T1000 (cell line): ENCODE data around the gene CRYBB2.
"Not testable (repeated sequence)": the region's sequence is repeated elsewhere in the genome, so short reads cannot be mapped to it uniquely, and the experiment has no call there.

Experiments used
- DNase-seq: peaks from one replicate; lab custom pipeline; 2025; ENCODE audit warnings: mixed read lengths; lab: John Stamatoyannopoulos, UW

CRYBB2 gene

DNA sequence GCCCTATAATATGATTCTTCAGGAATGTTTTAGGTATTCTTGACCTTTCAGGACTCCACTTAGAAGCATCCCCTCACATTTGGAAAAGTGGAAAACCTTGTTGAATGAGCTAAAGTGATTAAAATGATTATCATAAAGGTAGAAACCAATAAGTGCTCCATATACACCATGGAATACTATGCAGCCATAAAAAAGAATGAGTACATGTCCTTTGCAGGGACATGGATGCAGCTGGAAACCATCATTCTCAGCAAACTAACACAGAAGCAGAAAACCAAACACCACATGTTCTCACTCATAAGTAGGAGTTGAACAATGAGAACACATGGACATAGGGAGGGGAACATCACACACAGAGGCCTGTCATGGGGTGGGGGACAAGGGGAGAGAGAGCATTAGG is 14.3 kb downstream of the CRYBB2 start:
- not testable (repeated sequence) for DNase-seq

DNA sequence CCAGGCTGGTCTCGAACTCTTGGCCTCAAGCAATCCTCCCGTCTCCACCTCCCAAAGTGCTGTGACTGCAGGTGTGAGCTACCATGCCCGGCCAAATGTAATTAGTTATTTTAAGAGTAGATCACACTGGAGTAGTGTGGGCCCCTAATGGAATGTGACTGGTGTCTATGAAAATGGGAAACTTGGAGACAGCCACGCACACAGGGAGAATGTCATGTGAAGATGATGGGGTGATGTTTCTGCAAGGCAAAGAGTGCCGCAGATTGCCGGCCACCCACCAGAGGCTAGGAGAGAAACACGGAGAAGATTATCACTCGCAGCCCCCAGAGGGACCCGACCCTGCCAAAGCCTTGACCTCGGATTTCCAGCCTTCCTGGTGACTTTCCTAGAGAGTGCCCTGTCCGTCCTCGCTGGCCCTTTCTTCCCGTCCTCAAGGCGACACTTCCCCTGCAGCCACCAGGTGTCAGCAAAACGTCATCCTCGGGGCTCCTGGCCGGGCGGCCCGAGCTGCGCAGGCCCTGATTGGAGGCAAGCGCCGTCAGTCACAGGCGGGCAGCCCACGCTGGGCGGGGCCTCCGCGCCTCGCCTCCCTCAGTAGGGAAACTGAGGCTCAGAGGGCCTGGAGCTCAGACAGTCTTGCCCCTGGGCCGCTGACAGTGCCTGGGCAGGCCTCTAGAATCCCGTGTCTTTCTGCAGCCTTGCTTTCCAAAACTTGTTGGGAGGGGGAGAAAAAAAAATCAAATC is 16.3 kb downstream of the CRYBB2 start:
- peak; percentile 21 for DNase-seq

DNA sequence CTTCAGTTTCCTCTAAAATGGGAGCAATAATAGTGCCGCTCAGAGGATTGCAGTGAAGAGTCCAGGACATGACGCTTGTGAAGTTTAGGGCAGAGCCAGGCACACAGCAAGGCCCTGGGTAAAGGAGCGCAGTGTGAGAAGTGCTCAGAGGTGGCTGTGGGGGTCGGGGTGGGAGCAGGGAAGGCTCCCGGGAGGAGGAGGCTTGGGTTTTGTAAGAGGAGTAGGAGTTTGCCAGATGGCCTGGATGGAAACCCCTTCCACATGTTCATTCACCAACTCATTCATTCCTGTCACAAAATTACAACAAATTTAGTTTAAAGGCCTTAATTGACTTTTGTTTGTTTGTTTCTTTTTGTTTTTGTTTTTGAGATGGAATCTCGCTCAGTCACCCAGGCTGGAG is 17.0 kb downstream of the CRYBB2 start:
- no peak for DNase-seq

- no peak for DNase-seq
Observed at GRCh38 chr22:25237503-25237902, 18.1 kb downstream of the CRYBB2 start.

- DNase-seq, result not testable (repeated sequence)
Observed at GRCh38 chr22:25238058-25238457, 18.6 kb downstream of the CRYBB2 start.

DNA sequence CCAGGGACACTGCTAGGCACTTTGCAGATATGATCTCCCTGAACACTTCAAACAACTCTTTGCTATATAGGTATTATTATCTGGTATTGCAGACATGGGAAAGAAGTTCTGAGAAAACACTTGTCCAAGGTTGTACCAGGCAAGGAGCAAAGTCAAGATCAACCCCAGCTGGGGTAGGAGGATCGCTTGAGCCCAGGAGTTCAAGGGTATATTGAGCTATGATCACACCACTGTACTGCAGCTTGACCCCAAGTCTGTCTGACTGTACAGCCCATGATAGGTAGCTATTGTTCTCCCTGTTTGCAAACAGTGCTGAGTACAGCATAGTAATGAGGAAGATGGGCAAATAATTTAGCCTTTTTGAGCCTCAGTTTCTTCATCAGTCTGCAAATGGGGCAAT is 35.7 kb downstream of the CRYBB2 start:
- DNase-seq, result not testable (repeated sequence)

- DNase-seq, result not testable (repeated sequence)
Observed at GRCh38 chr22:25267567-25267966, 48.1 kb downstream of the CRYBB2 start.

GRCh38 chr22:25268902-25269301 is 49.5 kb downstream of the CRYBB2 start:
- DNase-seq, result not testable (repeated sequence)

DNA sequence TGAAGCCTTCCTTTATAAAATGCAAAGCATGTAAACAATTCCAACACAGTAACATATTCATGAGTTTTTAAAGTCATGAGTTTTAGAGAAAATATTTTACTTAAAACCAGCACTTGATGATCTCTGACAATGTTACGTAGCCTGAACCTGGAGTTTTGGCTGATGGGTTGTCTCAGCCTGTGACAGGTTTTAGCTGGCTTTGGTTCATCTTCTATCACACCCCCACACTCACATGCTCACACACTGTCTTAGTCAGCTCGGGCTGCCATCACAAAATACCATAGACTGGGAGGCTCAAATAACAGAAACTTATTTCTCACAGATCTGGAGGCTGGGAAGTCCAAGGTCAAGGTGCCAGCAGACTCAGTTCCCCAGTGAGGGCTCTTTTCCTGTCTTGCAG is 50.6 kb downstream of the CRYBB2 start:
- DNase-seq, result not testable (repeated sequence)

GRCh38 chr22:25273231-25273630 is 53.8 kb downstream of the CRYBB2 start:
- not testable (repeated sequence) for DNase-seq

DNA sequence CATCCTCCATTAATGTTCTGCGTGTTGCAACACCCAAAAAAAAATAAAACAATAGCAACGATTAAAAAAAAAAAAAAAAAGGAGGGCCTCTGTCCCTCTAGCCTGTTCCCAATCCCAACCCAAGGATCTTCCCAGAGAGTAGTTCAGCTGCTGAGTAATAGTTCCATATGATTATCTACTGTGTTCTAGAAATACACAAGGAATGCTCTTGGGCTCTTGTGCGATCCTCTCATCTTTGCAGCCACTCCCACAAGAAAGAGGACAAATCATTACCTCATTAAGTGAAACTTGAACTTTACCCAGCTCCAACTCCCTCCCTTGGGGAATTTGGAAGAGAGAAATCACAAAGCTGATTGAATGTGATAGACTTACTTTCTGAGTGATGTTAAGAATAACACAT is 54.5 kb downstream of the CRYBB2 start:
- not testable (repeated sequence) for DNase-seq

- not testable (repeated sequence) for DNase-seq
Observed at GRCh38 chr22:25280118-25280517, 60.7 kb downstream of the CRYBB2 start.
